SJSA1 (cell line): Measurements from ENCODE around the gene DALRD3. TPM values are rescaled to one million over a fixed set of nuclear protein-coding genes. Genes with fewer than 3 reads are reported as not detected.

Experiments used
- DNase-seq, 2 experiments: peaks; one replicate each; pipeline ENCODE4 v3.0.0-alpha.2; 2015 to 2020; ENCODE audit warnings: low spot score in 2 of 2, low read depth in 1 of 2
- H3K27ac ChIP-seq: fragments of 250-450 bp; sonication (Bioruptor Pico); 2 replicates; pipeline ENCODE4 v1.5.1; 2020; ENCODE audit warnings: mild to moderate bottlenecking, moderate library complexity
- H3K27me3 ChIP-seq: fragments of 250-450 bp; sonication (Bioruptor Pico); replicated peaks from 2 replicates; pipeline ENCODE4 v1.5.1; 2020; ENCODE audit warnings: mild to moderate bottlenecking, moderate library complexity
- H3K36me3 ChIP-seq: fragments of 250-450 bp; sonication (Bioruptor Pico); 2 replicates; pipeline ENCODE4 v1.5.1; 2020; ENCODE audit warnings: mild to moderate bottlenecking
- H3K4me1 ChIP-seq: fragments of 250-450 bp; sonication (Bioruptor Pico); replicated peaks from 2 replicates; pipeline ENCODE4 v1.6.1; 2021; ENCODE audit warnings: mild to moderate bottlenecking
- H3K4me3 ChIP-seq: fragments of 250-450 bp; sonication (Bioruptor Pico); 2 replicates; pipeline ENCODE4 v1.5.1; 2020; ENCODE audit warnings: mild to moderate bottlenecking
- H3K9me3 ChIP-seq: fragments of 250-450 bp; sonication (Bioruptor Pico); replicated peaks from 2 replicates; pipeline ENCODE4 v1.5.1; 2020; ENCODE audit warnings: mild to moderate bottlenecking
- total RNA-seq: library from RNA; depleted of rRNA; stranded (reverse); fragments of >200 nt; shearing (Covaris generic); gene quantifications from 2 replicates; pipeline ENCODE4 v1.2.3, GENCODE V29; 2014; rRNA removed

The DALRD3 gene
- total RNA-seq, 1 experiment from 2014 or later: 27.2 TPM

DNA sequence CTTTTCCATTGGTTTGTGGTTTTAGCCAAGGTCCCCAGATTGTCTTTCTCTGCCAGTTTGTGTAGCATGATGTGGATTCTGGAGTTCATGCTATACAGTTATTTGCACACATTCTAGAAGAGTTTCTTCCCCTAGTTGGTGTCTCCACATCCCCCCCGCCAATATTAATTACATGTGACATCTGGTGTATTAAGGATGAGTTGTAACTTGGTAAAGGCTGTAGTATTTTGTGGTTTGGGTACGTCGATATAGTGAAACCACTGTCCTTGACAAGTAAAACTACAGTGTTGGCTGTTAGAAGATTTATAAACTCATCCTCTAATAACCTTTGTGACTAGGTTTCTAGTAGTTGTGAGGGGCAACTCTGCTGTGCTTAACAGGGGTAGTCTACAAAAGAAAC is 52.0 kb downstream of the DALRD3 start:
- Histone ChIP-seq H3K4me3 (no peak overlapping the region), H3K36me3 (peaks cover 64% of the 10 kb centered on the region), H3K27ac (no peak overlapping the region), H3K27me3 (no peaks in the 10 kb centered on the region), H3K9me3 (no peaks in the 10 kb centered on the region), H3K4me1 (no peaks in the 10 kb centered on the region)
- DNase-seq: no peak

Other genes starting within 250 kb of the DALRD3 start
- gene PRKAR2A, start 170.7 kb downstream of the DALRD3 start, total RNA-seq: 16.9 and 26.9 TPM in 2 replicates
- 21.9 and 32.6 TPM in 2 replicates for gene SLC25A20, start 119.7 kb downstream of the DALRD3 start, total RNA-seq
- gene ARIH2, start 99.7 kb downstream of the DALRD3 start, total RNA-seq: 85.5 and 93.4 TPM in 2 replicates
- gene P4HTM, start 28.3 kb downstream of the DALRD3 start, total RNA-seq: 25.5 and 34.4 TPM in 2 replicates
- gene WDR6, start 11.2 kb downstream of the DALRD3 start, total RNA-seq: 35.5 and 36.8 TPM in 2 replicates
- 54.3 and 109 TPM in 2 replicates for gene NDUFAF3, start 3.5 kb upstream of the DALRD3 start, total RNA-seq
- gene IMPDH2, start 10.8 kb upstream of the DALRD3 start, total RNA-seq: 105 and 128 TPM in 2 replicates
- gene QRICH1, start 75.5 kb upstream of the DALRD3 start, total RNA-seq: 37.8 and 77.3 TPM in 2 replicates
- gene QARS1, start 86.2 kb upstream of the DALRD3 start, total RNA-seq: 98.5 and 111 TPM in 2 replicates
- 21.5 and 23.8 TPM in 2 replicates for gene USP19, start 102.2 kb upstream of the DALRD3 start, total RNA-seq
- 97.2 and 171 TPM in 2 replicates for gene LAMB2, start 114.5 kb upstream of the DALRD3 start, total RNA-seq
- gene CCDC71, start 147.8 kb upstream of the DALRD3 start, total RNA-seq: 23.8 and 24.7 TPM in 2 replicates
- 18.6 and 27.3 TPM in 2 replicates for gene KLHDC8B, start 153.0 kb upstream of the DALRD3 start, total RNA-seq